GM13976 (cell line): ENCODE results near the gene IGF2.

ENCODE experiments used
- DNase-seq: peaks from one replicate; pipeline ENCODE4 v3.0.0; 2012; ENCODE audit warnings: low spot score
- CTCF ChIP-seq: IDR thresholded peaks from 2 replicates; pipeline ENCODE4 v1.5.1; 2012; ENCODE audit warnings: borderline replicate concordance, mild to moderate bottlenecking; ENCODE audit not compliant: insufficient read depth; ENCODE audit errors: extremely low read depth, missing control alignments, control extremely low read depth
- in situ Hi-C: fragments of 300-500 bp; cut with MboI; formaldehyde crosslinking; loops from one replicate; pipeline ENCODE4 v1.12.0; 2022; ENCODE audit warnings: low sequenced_read_pairs, mixed read lengths, inconsistent platforms; ENCODE audit not compliant: unreplicated experiment

The IGF2 gene

GRCh38 chr11:2171591-2172003, 32.4 kb upstream of the IGF2 start, which contains the start of gene TH:
TH (minus strand) TSS chr11:2171815; CDS start chr11:2171786, 29 bp downstream.
- no peak for DNase-seq
- in situ Hi-C loops, result loop anchor here (25.0 kb wide), 1 partner anchor 509 kb away; no protein-coding TSS in a partner anchor
- TF ChIP-seq CTCF, result no peak

- in situ Hi-C loops, result loop anchor here (25.0 kb wide), 1 partner anchor 508 kb away; no protein-coding TSS in a partner anchor
- TF ChIP-seq CTCF, result no peak
Observed at GRCh38 chr11:2169626-2170570, 30.7 kb upstream of the IGF2 start.

GRCh38 chr11:2169005-2169378, 29.8 kb upstream of the IGF2 start:
- in situ Hi-C loops, result loop anchor here (25.0 kb wide), 1 partner anchor 507 kb away; no protein-coding TSS in a partner anchor
- no peak for TF ChIP-seq CTCF

More at GRCh38 chr11:2169626-2170570, 30.7 kb upstream of the IGF2 start:
- DNase-seq, result no peak

GRCh38 chr11:2168286-2169004, 29.3 kb upstream of the IGF2 start:
- in situ Hi-C loops, result loop anchor here (25.0 kb wide), 1 partner anchor 506 kb away; no protein-coding TSS in a partner anchor
- DNase-seq, result no peak
- no peak for TF ChIP-seq CTCF

More at GRCh38 chr11:2169005-2169378, 29.8 kb upstream of the IGF2 start:
- no peak for DNase-seq

GRCh38 chr11:2167141-2168045, 28.2 kb upstream of the IGF2 start:
- no peak for TF ChIP-seq CTCF
- DNase-seq, result no peak
- in situ Hi-C loops, result loop anchor here (25.0 kb wide), 1 partner anchor 505 kb away; no protein-coding TSS in a partner anchor
